GM12864 (cell line): ENCODE measurements around the gene NEAT1.

ENCODE experiments used
- DNase-seq: peaks from one replicate; pipeline ENCODE4 v3.0.0-alpha.2; 2011; ENCODE audit warnings: low read depth
- H3K4me3 ChIP-seq: 2 replicates; pipeline ENCODE4 v1.5.1; 2011; ENCODE audit warnings: mild to moderate bottlenecking, low read depth, low read length, control low read depth
- CTCF ChIP-seq: IDR thresholded peaks from 2 replicates; pipeline ENCODE4 v1.5.1; 2011; ENCODE audit warnings: low read depth, mild to moderate bottlenecking, moderate library complexity, low read length, control low read depth, inconsistent platforms; ENCODE audit errors: missing control alignments

Gene NEAT1

GRCh38 chr11:65476632-65477148 is 54.1 kb downstream of the NEAT1 start:
- DNase-seq, result no peak
- no peak for TF ChIP-seq CTCF
- peak overlapping the region; percentile 89 for H3K4me3 ChIP-seq

GRCh38 chr11:65477149-65477965 is 54.8 kb downstream of the NEAT1 start:
- no peak for TF ChIP-seq CTCF
- no peak for DNase-seq
- peak overlapping the region; percentile 89 for H3K4me3 ChIP-seq

- no peak for TF ChIP-seq CTCF
- H3K4me3 ChIP-seq, result no peak overlapping the region; the same call in 1 of the 2 replicates
- DNase-seq, result no peak
Measured at GRCh38 chr11:65478388-65479183, 56.0 kb downstream of the NEAT1 start.

GRCh38 chr11:65479184-65480145 is 56.9 kb downstream of the NEAT1 start:
- DNase-seq, result no peak
- TF ChIP-seq CTCF, result no peak
- H3K4me3 ChIP-seq, result no peak overlapping the region

GRCh38 chr11:65482306-65482850 is 59.8 kb downstream of the NEAT1 start:
- no peak for DNase-seq
- no peak for TF ChIP-seq CTCF
- H3K4me3 ChIP-seq, result no peak overlapping the region

GRCh38 chr11:65485920-65486219 is 63.3 kb downstream of the NEAT1 start:
- H3K4me3 ChIP-seq, result no peak overlapping the region
- TF ChIP-seq CTCF, result no peak

More at GRCh38 chr11:65485920-65486219, 63.3 kb downstream of the NEAT1 start:
- no peak for DNase-seq
